Activated CD4-positive, alpha-beta T cell treated with anti-CD3 and anti-CD28 coated beads for 1 hour (primary cell): Measurements from ENCODE around the gene TUSC2.
"Not testable (repeated sequence)": the region's sequence is repeated elsewhere in the genome, so short reads cannot be mapped to it uniquely, and the experiment has no call there.

ENCODE experiments used
- DNase-seq: peaks from one replicate; pipeline ENCODE4 v3.0.0-alpha.2; 2020

The TUSC2 gene

DNA sequence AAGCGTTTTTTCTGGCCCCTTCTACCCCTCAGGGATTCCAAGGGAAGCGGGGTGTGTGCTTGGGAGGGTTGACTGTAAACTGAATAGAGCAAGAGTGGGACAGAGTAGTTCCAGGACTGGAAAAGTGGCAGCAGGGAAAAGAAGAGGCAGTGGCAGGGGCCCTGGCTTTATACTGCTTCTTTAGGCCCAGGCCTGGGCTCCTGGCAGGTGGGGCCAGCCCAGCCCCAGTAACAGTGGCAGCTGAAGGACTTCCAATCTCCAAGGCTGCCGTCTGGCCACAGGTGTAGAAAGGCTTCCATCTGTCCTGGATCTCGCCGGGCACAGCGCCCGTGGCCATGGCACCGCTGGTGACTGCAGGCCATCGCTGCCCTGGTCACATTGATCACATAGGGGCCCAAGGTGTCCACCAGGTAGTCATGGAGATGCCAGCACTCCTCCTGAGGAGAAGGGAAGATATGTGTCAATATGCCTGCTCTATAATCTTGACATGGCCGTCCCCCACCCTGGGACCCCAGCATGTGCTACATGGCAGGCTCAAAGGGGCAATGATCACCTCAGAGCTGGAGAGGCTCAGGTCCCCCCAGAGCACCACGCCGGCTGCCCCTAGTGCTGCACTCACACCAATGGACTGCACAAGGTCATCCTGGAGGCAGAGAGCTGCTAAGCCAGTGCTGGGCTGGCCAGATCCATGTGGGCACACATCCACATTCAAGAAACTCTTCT lies 34.8 kb downstream of the TUSC2 start:
- no peak for DNase-seq

DNA sequence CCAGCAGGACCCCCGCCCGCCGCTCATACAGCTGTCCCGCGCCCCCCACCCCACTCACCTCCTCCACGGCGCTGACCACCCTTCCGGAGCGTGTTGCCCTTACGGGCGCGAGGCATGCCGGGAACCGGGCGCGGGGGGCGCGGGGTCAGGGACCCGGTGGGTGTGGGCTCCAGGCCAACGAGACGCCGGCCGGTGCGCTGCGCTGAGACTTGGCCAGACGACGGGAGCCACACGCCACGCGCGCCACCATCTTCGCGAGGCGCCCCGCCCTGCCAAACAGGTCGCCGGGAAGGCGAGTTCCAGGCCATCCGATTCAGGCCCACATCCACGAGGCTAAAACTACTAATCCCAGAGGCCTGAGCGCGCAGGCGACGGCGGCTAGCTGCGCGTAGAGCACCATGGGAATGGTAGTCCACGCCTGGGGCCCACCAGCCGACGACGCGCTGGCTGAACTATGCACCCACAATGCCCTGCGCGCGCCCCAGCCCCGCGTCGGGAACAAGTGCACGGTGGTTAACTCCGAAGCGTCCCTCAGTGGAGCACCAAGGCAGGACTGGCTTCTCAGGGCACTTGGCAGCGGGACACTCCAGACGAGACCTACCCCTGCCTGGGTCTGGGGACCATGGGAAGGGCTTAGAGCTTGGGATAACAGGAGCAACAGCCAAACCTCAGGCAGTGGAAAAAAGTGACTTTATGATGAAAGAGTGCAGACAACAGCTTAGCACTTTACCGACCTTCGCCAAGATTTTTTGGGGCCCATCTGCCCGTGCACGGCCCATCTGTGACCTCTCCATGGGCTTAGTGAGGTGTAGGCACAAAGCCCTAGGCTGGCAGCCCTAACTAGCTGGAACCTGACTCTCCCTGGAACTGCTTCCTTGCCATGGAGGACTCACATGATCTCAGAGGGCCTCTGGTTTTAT lies 35.6 kb downstream of the TUSC2 start, which contains the start of gene IFRD2:
Gene IFRD2 (minus strand): TSS at position 271 of the 920 bp plus-strand sequence. CDS start 155 bp downstream, at position 116.
- peak; percentile 93 for DNase-seq

DNA sequence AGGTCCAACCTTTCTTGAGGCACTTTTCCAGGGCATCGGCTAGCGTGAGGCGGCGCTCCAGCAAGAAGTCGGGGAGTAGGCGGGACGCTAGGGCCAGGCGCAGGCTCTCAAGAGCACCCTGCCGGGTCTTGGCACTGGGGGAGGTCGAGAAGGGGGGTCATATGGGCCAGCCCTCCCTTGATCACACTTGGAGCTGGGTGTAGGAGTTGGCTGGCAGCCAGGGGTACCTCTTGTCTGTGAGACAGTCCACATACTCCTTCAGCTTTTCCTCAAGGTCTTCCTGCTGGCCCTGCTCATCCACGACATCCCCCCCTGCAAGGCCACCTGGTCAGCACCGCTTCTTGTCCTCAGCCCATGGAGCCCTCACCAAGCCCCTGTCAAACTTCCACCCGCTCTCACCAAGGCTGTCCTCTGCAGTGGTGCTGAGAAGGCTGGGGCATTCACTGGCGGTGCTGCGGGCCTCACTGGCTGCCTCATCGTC lies 37.8 kb downstream of the TUSC2 start:
- DNase-seq, result no peak

DNA sequence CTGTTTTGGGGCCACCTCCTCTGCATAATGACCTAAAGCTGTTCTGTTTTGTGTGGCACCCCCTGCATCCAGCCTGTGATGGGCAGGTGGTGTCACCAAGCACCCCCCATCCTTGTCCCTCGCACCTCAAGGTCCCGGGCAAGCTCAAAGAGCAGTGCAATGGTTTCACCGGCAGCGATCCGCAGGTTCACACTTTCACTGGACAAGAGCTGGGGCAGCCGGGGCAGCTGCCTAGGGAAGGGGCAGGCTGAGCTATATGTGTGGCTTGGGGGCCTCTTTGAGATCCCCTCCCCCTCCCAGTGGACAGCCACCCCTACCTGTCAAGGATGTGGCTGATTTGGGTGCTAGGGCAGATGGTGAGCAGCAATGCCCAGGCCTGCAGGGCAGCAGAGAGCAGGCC lies 38.9 kb downstream of the TUSC2 start:
- DNase-seq, result no peak

DNA sequence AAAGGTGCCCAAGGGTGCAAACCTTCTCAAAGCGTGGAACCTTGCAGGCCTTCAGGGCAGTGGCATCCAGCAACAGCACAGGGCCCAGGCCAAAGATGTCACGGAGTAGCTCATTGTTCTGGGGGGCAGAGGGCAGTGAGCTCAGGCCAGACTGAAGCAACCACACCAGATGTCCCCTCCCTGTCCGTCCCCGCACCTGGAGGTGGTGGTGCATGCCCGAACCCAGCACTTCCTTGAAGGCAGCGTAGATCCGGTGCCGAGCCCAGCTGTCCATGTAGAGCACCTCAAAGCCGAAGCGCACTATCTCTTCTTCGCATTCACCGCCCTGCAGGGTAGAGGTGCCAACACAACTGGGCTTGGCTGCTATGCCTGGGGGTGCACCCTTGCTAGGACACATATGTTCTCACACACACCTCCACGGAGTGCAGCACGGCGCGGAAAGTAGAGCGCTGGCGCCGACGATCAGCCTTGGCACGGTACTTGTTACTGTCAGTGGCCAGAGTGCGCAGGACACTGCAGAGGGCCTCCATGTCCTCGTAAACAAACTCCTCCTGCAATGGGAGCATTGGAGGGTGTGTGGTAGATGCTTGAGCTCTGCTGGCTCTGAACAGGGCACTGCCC lies 39.5 kb downstream of the TUSC2 start:
- DNase-seq, result no peak

DNA sequence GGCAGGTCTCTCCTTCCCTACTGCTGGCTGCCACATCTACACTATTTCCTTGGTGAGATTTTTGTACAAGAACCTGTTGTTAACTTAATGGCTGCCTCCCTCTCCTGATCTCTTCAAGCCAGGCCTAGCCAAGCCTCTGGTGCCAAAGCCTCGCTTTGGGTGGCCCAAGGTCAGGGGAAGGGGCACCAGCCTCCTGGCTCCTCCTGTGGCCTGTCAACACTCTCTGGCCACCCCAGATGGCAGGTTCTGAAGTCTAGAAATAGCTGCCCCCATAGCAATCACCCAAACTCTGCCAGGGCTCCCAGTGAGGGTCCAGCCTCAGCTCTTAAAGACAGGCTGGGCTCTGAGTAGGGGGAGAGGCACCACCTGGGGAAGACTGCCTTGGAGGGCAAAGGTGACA lies 40.8 kb downstream of the TUSC2 start:
- DNase-seq, result no peak

DNA sequence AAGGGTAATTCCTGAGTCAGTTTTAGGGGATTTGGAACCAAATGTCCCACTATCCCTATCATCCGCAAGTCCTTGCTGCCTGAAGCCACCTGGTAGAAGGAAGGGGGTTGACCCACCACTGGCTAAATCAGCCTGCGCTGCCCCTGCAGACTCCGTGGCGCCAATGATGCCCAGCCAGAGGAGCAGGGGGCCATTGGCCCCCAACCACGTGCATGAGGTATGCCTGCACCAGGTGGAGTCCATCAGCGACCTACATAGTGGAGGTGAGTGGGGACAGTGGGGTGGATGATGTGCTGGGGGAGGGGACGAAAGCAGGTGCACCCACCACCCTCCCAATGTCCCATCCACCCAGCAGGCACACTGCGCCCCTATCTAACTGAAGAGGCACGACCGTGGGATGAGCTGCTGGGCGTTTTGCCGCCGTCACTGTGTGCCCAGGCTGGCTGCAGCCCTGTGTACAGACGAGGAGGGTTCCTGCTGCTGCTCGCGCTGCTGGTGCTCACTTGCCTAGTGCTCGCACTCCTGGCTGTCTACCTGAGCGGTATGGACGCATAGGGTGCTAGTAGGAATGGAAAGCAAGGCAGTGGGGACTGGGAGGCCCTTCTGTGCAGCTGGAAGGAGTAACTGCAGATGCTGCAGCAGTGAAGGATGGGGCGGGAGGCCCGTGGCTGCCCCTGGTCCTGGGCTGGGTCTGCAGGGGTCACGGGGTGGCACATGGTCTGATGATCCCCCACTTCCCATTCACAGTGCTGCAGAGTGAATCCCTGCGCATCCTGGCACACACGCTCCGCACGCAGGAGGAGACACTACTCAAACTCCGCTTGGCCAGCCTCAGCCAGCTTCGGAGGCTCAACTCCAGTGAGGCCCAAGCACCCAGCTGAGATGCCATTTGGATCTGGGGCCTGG lies 41.4 kb downstream of the TUSC2 start:
- DNase-seq, result no peak

DNA sequence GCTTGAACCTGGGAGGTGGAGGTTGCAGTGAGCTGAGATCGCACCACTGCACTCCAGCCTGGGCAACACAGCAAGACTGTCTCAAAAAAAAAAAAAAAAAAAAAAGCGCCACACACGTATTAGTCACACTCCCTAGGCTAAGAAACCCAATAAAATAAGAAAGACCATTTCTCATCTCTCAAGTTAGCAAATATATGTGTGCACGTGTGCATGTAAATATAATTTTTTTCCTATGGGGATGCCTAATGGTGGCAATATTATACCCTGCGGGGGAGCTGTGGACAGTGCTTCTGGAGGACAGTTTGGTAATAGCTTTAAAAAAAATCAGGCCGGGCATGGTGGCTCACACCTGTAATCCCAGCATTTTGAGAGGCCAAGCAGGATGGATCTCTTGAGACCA lies 43.9 kb downstream of the TUSC2 start:
- DNase-seq, result not testable (repeated sequence)

DNA sequence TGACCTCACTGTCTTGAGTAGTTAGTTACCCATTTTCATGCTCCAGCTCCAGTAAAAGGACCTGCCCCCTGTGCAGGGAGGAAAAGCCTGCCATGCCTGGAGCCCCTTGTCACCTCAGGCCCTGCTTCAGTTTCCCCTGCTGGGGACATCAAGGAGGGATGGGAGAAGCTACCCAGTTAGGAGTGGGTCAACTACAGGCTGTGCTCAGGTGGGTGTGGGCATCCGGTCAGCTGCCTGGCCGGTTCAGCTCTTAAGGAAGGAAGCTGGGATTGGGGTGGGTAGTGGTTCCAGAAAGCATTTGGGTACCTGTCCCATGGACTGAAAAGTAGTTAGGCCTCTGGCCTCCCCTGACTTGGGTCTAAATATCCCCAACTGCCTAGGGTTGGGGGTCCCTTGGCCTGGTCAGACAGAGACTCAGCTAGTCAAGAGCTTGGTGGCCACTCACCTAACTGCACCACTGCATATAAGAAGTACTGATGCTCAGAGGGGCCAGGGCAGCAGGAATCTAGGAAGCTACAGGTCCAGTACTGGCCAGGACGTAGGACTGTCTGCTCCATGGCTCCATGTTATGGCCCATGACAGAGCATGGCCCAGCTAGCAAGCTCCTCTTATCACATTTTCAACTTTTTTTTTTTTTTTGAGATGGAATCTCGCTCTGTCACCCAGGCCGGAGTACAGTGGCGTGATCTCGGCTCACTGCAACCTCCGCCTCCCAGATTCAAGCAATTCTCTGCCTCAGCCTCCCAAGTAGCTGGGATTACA lies 48.6 kb downstream of the TUSC2 start:
- no peak for DNase-seq

DNA sequence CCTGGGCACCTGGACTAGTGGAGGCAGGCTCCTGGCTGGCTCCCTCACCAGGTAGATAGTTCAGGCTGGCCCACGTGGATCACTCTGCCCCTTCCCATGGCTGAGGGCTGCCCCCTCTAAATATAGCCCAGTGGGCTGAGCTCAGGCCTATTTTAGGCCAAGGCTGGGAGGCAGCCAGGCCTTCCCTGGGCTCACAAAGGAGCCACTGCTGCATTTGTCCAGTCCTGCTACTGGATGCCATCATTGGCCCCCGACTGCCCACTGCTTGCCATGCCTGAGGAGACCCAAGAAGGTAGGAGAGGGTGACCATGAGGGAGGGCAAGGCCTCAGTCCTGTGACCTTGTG lies 49.2 kb downstream of the TUSC2 start, which contains the start of gene LSMEM2:
Gene LSMEM2 (plus strand): TSS at position 208 of the 345 bp plus-strand sequence. CDS start 27 bp downstream, at position 235.
- no peak for DNase-seq

DNA sequence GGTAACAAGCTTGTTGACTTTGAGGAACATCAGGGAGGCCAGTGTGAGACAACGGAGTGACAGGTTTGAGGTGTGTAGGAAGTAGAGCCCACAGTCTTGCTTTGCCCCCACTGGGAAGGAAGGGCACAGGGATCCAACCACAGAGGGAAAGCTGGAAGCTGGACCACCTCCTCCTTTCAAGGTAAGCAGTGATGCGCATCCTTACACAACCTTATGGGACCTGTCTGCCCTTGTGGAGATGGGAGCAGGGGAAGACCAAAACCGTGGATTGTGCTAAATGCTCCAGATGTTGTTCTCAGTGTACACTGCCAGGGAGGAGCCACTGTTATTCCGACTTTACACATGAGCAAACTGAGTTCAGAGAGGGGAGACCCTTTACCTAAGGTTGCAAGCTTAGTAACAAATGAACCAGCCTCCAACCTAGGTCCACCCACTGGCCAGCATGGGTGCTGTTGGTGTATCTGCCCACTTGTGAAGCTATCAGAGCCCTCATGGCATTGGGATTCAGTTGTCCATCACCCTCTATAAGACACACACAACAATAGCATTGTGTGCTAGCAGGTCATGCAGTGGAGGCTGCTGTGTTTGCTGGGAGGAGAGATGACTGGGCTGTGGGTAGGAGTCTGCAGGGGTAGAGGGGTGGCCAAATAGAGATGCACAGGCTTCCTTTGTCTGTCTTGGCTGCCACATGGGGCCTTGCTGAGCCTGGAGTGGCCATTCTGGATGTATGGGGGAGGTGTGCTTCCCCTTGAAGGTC lies 49.7 kb downstream of the TUSC2 start:
- no peak for DNase-seq

DNA sequence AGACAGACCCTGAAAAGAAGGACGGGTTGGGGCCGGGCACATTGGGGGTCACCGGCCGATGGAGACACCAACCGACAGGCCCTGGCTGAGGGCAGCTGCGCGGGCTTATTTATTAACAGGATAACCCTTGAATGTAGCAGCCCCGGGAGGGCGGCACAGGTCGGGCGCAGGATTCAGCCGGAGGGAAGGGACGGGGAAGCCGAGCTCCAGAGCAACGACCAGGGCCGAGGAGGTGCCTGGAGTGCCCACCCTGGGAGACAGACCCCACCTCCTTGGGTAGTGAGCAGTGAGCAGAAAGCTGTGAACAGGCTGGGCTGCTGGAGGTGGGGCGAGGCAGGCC lies 51.3 kb downstream of the TUSC2 start:
- no peak for DNase-seq

DNA sequence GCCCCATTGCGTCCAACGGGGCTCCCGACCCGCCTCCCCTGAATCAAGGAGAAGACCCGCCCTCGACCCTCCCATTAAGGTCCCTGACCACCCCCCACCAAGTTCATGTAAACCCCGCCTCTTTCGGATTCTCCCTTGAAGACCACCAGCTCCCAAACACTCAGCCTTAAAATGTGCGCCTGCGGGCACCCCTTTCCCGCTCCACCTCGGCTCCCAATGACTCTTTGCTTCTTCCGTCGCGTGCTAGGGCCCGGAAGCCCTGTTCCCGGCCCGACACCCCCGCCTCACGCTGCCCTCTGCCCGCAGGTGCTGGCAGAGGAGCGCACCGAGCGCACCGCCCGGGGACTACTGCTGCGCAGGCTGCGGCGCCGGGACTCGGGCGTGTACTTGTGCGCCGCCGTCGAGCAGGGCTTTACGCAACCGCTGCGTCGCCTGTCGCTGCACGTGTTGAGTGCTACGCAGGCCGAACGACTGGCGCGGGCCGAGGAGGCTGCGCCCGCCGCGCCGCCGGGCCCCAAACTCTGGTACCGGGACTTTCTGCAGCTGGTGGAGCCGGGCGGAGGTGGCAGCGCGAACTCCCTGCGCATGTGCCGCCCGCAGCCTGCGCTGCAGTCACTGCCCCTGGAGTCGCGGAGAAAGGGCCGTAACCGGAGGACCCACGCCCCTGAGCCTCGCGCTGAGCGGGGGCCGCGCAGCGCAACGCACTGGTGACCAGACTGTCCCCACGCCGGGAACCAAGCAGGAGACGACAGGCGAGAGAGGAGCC lies 51.8 kb downstream of the TUSC2 start:
- DNase-seq, result no peak

DNA sequence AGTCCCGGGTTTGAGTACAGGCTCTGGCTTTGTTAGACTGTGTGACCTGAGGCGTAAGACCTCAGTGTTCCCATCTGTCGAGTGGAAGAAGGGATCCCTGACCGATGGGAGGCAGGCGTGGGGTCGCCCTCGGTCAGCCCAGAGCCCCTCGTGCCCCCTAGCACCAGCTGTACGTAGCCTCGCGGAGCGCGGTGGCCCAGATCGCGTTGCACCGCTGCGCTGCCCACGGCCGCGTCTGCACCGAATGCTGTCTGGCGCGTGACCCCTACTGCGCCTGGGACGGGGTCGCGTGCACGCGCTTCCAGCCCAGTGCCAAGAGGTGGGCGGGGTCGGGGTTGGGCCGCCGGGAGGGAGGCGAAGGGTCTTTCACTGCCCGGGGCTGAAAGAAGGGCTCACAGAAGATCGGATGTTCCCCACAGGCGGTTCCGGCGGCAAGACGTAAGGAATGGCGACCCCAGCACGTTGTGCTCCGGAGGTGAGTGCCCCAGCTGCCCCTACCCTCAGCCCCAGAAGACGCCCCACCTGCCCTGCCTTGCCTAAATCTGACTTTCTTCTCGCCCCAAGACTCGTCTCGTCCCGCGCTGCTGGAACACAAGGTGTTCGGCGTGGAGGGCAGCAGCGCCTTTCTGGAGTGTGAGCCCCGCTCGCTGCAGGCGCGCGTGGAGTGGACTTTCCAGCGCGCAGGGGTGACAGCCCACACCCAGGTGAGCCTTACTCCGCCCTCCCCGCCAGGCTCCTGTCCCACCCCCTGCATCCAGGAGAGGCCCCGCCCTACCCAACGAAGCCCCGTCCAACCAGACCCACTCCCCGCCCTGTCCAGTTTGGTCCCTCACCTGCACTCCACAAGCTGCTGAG lies 52.7 kb downstream of the TUSC2 start:
- DNase-seq, result no peak
